GM12801 (cell line): ENCODE data around the gene HSPE1.

Experiments used
- CTCF ChIP-seq: IDR thresholded peaks from one replicate; pipeline ENCODE4 v1.5.1; 2011; ENCODE audit warnings: control low read depth; ENCODE audit not compliant: insufficient read length; ENCODE audit errors: extremely low read depth

HSPE1 gene

GRCh38 chr2:197460649-197461048 lies 39.5 kb upstream of the HSPE1 start:
- TF ChIP-seq CTCF = no peak

GRCh38 chr2:197461057-197461456 lies 39.1 kb upstream of the HSPE1 start:
- no peak for TF ChIP-seq CTCF

- no peak for TF ChIP-seq CTCF
These were observed 36.0 kb upstream of the HSPE1 start for GRCh38 chr2:197464175-197464574.

GRCh38 chr2:197472166-197472565 lies 28.0 kb upstream of the HSPE1 start:
- TF ChIP-seq CTCF = no peak

- TF ChIP-seq CTCF = no peak
These were observed 22.4 kb upstream of the HSPE1 start for GRCh38 chr2:197477797-197478196.

GRCh38 chr2:197480165-197481036 lies 19.8 kb upstream of the HSPE1 start:
- TF ChIP-seq CTCF = no peak

GRCh38 chr2:197486175-197486574 lies 14.0 kb upstream of the HSPE1 start:
- TF ChIP-seq CTCF = no peak

- TF ChIP-seq CTCF = no peak
These were observed 12.8 kb upstream of the HSPE1 start for GRCh38 chr2:197487385-197487784.
